Activated naive CD4-positive, alpha-beta T cell treated with Interleukin-2 at 50 U/mL for 16 hours (primary cell): Measurements from ENCODE around the gene SPATA20.

Experiments
- DNase-seq: peaks from one replicate; pipeline ENCODE4 v3.0.0-alpha.2; 2020

Gene SPATA20

DNA sequence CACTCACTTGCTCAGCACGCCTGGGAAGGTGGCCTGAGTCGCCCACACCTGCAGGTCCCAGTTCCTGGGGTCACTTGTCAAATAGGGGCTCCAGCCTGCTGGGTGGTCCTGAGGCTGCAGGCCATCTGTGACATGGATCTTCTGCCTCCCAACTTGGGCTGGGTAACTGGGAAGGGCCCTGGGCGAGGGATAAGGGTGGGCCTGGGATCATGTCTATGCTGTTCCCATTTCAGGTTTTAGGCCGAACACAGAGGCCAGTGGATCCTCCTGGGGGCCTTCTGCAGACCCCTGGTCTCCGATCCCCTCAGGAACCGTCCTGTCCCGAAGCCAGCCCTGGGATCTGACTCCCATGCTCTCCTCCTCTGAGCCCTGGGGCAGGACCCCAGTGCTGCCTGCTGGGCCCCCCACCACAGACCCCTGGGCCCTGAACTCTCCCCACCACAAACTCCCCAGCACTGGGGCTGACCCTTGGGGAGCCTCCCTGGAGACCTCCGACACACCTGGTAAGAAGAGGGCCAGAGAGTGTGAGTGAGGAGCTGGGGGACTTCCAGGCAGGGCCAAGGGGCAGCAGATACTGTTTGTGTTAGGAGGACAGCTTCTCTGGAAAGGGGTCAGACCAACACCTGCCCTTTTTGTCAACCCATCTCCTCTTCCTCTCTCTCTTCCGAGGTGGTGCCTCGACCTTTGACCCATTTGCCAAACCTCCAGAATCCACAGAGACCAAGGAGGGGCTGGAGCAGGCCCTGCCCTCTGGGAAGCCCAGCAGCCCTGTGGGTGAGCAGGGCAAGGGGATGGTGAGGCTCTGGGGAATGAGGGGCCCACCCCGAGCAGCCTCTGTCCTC, 6.2 kb upstream of the SPATA20 start:
- no peak for DNase-seq

DNA sequence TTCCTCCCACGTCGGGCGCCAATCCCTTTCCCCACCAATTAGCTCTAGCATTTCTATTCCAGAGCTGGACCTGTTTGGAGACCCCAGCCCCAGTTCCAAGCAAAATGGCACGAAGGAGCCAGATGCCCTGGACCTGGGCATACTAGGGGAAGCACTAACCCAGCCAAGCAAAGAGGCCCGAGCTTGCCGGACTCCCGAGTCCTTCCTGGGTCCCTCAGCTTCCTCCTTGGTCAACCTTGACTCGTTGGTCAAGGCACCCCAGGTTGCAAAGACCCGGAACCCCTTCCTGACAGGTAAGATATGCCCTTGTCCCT, 5.6 kb upstream of the SPATA20 start:
- no peak for DNase-seq

DNA sequence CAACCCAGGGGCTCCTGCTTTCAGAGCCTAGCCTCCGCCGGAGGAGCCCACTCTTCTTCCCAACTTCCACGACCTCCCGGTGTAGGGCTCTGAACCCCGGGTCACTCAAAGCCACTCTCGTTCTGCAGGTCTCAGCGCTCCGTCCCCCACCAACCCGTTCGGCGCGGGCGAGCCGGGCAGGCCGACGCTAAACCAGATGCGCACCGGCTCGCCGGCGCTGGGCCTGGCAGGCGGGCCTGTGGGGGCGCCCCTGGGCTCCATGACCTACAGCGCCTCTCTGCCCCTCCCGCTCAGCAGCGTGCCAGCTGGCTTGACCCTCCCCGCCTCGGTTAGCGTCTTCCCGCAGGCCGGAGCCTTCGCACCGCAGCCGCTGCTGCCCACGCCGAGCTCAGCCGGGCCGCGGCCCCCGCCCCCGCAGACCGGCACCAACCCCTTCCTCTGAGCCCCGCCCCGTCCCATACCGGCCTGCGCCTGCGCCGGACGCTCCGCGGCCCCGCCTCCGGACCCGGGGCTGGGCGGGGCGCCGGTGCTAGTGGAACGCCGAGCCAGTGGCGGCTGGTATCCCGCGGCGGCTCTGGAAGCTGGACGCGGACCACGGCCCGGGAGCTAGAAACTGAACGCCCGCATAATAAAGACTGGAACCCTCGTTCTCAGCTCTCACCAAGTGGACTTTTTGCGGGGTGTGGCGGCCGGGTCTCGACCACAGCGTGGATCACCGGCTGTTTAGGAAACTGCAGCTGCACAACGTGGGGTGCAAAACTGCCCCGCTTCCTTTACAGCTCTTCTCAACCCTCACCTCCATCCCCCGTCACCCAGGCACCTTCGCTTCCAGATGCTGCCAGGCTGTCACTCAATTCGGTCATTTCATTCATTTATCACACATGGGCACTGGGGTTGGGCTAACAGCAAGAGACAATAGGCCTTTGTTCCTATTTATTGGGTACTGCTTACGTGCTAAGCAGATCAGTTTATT, 5.0 kb upstream of the SPATA20 start:
- peak; percentile 87 for DNase-seq

DNA sequence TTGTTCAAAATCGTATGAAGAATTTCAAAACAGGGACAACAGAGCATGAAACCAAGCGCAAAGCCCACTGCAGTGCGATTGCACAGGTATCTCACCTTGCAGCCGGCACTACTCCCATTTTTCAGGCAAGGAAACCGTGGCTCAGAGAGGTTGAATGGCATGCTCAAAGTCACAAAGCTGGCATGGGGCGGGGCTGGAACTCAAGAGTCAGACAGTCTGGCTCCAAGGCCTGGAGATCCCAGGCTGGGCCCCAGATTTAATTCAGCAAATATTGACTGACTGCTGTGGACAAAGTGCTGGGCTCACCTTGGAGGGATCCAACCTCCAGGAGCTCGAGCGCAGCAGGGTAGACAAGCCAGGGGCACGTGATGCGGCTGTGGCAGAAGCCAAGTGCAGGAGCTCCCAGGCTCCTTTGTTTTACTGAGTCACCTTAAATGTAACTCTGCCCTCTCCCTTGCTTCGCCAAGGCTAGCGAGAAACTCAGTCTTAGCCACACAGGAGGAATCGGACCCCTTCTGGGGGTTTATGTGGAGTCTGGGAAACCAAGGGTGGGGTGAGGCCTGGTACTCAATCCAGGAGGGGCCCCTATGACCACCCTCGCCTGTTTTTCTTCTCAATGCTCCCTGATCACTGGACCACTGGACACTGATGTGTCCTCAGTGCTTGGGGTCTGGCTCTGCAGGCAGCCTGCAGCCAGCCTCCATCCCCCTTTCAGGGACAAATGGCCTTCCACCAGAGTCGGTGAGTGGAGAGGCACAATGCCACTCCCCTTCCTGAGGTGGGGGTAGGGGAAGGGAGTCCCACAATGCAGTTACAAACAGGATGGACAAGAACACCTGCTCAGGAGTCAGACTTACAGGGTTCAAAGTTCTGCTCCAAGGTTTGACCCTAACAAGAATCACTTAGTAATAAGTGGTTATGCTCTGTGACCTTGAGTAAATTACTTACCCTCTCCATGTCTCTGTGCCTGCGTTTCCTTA, 3.9 kb upstream of the SPATA20 start:
- no peak for DNase-seq

DNA sequence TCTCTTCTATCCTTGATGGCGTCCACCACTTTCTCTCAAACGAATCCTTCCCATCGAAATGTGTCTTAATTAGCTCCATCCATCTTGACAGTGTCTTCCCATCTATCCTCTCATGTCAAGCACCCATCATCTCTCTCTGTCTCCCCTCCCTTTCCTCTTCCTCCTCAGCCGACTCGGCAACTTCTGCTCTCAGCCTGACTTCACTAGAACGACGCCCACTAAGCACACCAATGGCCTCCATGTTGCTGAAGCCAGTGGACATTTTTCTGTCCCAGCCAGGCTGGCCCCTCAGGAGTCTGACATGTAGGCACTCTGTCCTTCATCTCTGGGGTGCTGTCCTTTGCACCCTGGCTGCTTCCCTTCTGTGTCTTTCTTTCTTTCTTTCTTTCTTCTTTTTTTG, 2.5 kb upstream of the SPATA20 start:
- DNase-seq = no peak

DNA sequence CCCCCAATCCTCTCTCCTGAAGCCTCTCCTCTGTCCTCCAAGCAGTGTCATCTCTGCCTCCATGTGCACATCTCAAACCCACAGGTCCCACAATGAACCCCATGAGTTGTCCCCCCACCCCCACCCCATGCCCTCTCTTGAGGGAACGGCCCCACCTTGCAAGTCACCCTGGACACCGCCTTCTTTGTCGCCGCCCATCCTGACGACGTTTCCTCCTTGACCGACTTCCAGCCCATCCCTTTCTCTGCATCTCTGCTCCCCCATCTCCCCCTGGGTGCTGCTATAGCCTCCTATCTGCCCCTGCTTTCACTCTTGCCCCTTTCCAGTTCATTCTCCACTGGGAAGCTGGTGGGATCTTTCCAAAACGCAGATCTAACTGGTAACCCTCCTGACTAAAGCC, 1.7 kb upstream of the SPATA20 start:
- no peak for DNase-seq

DNA sequence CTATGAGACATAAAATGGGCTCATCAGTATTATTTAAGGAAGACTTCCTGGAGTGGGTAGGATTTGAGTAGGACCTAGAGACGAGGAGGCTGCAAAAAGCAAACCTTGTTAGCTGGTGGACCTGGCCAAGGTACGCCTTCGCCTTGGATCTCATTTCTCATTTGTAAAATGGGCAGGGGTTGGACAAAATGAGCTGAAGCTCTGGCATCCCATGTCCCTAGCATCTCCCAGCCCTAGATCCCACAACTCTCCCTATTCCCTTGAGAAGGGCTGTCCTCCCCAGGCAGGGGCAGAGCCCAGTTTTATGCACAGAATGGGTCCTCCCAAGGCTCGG, 306 bp upstream of the SPATA20 start:
- DNase-seq = no peak

DNA sequence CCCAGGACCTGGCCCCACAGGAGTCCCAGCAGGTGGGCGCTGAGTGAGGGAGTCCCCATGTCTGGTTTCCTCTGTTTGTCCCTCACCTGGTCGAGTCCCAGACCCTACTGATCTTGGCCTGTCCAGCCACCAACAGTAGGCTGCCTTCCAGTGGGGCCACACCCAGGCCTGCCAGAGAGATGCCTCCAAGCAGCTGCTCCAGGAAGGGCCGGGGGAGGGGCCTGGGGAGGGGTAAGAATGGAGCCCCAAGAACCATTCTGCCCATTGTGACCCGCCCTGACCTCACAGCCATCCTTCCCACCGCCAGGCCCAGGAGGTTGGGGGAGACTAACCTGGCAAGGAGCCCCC, 736 bp downstream of the SPATA20 start:
- no peak for DNase-seq

DNA sequence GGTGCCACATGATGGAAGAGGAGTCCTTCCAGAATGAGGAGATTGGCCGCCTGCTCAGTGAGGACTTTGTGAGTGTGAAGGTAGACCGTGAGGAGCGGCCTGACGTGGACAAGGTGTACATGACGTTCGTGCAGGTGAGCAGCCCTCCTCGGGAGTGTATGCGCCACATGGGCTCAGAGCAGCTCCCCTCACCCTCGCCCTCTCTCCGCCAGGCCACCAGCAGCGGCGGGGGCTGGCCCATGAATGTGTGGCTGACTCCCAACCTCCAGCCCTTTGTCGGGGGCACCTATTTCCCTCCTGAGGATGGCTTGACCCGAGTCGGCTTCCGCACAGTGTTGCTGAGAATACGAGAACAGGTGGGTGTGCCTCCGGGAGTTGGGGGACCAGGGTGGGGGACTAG, 1.9 kb downstream of the SPATA20 start:
- no peak for DNase-seq

DNA sequence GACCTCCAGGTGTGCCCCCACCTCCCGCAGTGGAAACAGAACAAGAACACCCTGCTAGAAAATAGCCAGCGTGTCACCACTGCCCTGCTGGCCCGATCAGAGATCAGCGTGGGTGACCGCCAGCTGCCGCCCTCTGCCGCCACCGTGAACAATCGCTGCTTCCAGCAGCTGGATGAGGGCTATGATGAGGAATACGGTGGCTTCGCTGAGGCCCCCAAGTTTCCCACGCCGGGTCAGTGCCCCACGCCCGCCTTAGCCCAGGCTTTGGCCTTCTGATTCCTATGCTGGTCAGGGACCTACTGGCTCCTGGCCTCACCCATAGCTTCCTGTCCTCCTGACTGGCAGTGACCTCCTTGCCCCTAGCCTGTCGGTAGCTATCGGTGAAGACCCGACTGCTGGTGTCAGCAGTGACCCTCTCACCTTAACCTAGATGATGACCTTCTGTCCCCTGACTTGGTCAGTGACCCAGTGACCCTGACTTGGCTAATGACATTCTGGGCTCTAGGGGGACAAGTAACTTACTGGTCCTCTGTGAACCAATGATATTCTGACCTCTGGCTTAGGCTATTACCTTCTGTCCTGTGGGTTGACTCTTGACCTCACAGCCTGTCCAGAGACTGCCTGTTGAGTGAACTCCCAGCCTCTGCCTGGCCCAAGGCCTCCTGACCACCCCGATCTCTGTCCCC, 2.4 kb downstream of the SPATA20 start:
- DNase-seq = no peak

DNA sequence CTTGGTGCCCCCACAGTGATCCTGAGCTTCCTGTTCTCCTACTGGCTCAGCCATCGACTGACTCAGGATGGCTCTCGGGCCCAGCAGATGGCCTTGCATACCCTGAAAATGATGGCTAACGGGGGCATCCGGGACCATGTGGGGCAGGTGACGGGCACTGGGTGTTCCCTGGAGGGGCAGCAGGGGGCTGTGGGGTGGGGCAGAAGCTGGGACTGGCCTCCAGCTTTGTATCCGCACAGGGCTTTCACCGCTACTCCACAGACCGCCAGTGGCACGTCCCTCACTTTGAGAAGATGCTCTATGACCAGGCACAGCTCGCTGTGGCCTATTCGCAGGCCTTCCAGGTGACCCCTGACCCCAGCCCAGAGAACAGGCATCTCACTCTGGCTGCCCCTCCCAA, 3.0 kb downstream of the SPATA20 start:
- DNase-seq = no peak

DNA sequence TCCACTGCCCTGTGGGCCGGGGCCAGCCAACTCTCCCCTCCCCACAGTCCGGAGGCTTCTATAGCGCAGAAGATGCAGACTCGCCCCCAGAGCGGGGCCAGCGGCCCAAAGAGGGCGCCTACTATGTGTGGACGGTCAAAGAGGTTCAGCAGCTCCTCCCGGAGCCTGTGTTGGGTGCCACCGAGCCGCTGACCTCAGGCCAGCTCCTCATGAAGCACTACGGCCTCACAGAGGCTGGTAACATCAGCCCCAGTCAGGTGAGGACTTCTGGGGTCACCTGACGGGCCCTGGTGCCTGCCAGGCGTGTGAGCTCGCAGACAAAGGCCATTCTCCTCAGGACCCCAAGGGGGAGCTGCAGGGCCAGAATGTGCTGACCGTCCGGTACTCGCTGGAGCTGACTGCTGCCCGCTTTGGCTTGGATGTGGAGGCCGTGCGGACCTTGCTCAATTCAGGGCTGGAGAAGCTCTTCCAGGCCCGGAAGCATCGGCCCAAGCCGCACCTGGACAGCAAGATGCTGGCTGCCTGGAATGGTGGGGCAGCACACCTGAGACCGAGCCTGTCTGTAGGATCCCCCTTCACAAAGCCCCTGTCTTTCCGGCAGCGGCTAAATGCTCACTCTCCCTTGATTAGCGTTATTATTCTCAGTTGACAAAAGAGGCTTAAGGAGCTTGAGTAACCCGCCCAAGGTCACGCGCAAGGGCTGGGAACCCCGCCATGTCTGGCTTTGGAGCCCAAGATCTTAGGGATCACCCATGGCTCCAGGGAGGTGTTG, 3.9 kb downstream of the SPATA20 start:
- no peak for DNase-seq

DNA sequence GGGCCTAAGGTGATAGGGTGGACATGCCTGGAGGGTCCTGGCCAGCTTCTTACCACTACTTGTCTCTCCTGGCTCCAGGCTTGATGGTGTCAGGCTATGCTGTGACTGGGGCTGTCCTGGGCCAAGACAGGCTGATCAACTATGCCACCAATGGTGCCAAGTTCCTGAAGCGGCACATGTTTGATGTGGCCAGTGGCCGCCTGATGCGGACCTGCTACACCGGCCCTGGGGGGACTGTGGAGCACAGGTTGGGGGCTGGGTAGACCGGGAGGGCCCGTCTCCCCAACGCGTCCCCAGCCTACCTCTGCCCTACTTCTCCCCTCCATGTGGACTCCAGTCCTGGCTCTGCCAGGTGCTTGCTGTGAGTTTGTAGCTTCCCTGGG, 4.5 kb downstream of the SPATA20 start:
- no peak for DNase-seq

DNA sequence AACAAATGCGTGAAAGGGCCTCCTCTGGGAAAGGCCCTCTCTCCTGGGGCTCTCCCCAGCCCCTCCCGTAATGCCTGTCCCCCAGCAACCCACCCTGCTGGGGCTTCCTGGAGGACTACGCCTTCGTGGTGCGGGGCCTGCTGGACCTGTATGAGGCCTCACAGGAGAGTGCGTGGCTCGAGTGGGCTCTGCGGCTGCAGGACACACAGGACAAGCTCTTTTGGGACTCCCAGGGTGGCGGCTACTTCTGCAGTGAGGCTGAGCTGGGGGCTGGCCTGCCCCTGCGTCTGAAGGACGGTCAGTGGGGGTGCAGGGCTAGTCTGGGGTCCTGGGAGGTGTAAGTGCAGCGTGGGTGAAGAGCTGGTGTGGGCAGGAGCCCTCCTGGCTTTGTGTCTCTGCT, 4.9 kb downstream of the SPATA20 start:
- DNase-seq = no peak

DNA sequence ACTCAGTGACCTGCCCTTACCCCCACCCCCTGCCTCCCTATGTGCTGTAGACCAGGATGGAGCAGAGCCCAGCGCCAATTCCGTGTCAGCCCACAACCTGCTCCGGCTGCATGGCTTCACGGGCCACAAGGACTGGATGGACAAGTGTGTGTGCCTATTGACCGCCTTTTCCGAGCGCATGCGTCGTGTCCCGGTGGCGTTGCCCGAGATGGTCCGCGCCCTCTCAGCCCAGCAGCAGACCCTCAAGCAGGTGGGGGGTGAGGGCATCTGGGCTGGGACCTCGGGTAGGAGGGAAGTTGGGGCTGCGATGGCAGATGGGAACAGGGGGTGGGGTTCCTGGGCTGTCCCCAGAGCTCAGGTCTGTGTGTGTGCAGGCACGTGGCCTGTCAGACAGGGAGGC, 7.2 kb downstream of the SPATA20 start:
- no peak for DNase-seq

DNA sequence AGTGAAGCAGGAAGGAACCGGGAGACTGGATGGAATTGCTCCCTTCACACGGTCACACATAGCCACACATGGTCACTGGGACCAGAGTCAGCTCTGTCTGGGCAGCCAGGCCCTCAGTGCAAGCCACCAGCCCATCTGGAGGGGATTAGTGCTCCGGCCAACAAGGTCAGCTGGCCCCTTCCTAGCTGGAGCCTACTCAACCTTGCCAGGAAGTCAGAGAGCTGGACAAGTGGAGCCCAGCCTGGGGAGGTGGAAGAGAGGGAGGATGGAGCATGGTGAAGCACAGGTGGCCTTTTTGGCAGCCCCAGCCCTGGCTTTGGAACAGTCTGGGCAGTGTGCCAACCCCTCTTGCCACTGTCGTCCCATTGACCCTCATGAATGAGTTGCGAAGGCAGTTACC, 9.8 kb downstream of the SPATA20 start:
- DNase-seq = no peak

DNA sequence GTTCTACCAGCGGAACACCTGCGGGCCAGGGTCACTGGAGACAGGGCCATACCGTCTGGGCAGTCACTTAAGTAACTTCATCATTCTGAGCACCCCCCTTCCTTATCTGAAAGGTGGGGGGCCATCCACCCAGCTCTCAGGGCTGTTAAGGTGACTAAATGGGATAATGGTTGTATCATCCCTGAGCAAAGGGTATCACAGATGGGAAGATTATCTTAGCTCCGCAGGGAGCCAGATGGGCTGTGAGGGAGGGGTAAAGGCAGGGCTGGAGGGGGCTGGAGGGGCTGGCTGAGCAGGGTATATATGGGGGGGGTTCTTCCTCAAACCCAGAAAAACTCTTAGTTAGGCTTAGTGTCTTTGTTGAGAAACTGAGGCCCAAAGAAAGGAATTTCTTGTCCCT, 10.7 kb downstream of the SPATA20 start:
- no peak for DNase-seq

DNA sequence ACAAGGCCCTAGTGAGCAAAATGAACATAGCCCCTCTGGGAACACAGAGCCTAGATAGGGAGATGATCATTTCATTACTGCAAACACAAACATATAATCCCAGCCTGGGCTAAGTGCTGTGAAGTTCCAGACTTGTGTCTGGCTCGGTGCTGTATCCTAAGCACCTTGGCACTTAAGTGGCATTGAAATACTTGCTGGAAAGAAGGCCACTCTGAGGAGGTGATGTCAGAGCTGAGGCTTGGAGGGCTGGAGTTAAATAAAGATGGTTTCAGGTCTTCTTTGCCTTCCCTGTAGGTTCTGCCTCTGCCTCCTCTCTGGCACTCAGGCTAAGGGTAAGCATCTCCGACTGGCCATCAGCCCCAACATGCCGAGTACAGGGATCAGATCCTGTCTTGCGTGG, 11.1 kb downstream of the SPATA20 start:
- no peak for DNase-seq

DNA sequence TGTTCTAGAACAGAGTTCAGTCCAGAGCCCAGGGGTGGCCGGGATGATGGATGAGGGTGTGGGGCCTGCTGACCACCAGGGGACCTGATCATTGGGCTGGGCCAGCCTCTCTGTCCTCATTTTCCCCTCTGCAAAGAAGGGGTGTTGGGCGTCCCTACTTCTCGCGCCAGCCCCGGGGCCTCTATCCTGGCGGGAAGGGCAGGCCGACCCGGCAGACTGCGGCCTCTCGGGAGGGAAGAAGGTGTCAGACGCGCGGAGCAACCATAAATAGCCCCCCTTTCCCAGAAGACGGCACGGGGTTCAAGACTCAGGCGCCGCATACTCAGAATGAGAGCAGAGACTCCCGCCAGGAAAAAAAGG, 11.6 kb downstream of the SPATA20 start:
- DNase-seq = no peak

DNA sequence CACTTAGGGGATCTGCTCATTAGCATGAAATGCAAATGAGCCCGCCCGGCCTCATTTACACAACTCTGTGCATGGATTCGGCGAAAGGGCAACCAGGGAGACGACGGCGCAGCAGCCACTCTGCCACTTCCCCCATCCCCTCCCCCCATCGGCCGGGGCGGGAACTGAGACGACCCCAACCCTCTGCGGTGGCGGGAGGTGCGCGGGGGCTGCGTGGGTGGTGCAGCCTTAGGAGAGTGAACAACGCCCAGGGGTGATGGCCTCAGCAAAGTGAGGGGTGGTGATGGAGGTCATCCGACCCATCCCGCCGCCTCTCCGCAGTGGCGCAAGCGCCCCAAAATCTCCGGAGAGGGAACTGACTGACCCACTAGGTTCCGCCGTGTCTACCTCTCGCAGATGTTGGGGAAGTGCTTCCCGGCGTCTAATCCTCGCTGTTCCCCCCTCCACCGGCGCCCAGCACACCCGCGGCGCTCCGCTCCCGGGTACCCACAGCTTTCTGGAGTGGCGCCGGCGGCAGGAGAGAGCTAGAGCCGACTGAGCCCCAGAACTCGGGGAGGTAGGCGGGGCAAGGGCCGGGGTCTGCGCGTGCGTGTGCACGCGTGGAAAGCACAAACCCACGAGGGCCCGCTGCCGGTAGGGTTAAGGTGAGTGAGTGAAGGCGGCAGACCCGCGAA, 12.1 kb downstream of the SPATA20 start:
- DNase-seq = peak; percentile 19

DNA sequence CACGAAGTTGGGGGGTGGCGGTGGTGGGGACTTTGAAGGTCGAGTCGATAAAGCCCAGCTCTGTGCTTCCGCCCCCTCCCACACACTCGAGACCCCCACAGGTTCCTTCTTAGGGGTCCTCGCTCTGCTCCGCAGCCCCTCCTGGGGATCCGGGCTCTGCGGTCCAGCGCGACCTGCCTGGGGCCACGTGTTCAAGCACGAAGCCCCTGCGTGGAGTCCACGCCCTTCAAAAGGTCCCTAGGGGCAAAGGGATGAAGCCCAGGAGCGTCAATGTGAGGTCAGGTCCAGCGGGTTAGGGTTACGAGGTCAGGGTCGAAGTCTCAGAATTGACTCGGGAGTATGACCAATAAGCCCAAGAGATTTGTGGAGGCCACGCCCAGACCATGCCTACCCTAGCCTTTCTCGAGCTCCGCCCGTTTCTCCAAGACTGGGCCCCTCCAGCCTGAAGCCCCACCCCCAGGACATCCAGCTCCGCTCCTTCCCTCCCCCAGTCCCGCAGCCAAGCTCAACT, 12.8 kb downstream of the SPATA20 start:
- DNase-seq = peak; percentile 41
